ENCODE measurements around the gene DOCK4. TPM values are rescaled to one million over a fixed set of nuclear protein-coding genes. Genes with fewer than 3 reads are reported as not detected.

DOCK4 gene
- total RNA-seq, 1 experiment from 2014 or later: 38.0 TPM

GRCh38 chr7:112118581-112119566 lies 87.3 kb downstream of the DOCK4 start:
- no peak for DNase-seq (ENCODE audit: extremely low read depth, low read depth)

- no peak for DNase-seq (ENCODE audit: extremely low read depth, low read depth)
Measured at GRCh38 chr7:112116894-112117293, 89.3 kb downstream of the DOCK4 start.

GRCh38 chr7:112116358-112116757 lies 89.8 kb downstream of the DOCK4 start:
- DNase-seq (ENCODE audit: extremely low read depth, low read depth): no peak

DNA sequence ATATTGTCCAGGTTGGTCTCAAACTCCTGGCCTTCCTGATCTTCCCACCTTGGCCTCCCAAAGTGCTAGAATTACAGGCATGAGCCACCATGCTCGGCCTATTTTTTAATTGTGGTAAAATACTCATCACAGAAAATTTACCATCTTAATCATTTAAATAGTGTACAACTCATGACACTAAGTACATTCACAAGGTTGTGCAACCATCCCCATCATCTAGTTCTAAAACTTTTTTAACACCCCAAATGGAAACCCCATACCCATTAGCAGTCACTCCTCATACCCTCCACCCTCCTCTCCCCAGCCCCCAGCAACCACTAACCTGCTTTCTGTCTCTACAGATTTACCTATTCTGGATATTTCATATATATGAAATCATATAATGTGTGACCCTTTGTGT lies 90.3 kb downstream of the DOCK4 start:
- DNase-seq (ENCODE audit: extremely low read depth, low read depth): no peak

- no peak for DNase-seq (ENCODE audit: extremely low read depth, low read depth)
Measured at GRCh38 chr7:112113913-112114575, 92.2 kb downstream of the DOCK4 start.

DNA sequence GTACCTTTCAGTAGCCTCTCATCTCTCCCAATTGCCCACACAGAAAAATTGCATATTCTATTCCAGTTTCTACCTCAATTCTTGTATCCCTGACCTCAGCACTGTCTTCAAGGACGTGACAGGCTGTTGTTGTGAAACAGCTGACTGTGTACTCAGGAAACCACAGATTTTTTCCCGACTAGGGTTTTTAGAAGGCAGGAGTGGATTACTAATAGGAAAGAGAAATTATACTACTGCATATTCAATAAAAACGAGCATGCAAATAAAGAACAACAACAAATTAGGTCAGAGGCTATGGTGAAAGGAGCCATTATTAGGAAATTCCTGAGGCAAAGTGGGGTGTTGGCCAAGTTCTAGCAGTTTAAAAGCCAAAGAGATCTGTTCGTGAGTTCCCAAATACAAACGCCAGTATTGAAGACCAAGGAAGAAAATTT lies 93.4 kb downstream of the DOCK4 start:
- no peak for DNase-seq (ENCODE audit: extremely low read depth, low read depth)

DNA sequence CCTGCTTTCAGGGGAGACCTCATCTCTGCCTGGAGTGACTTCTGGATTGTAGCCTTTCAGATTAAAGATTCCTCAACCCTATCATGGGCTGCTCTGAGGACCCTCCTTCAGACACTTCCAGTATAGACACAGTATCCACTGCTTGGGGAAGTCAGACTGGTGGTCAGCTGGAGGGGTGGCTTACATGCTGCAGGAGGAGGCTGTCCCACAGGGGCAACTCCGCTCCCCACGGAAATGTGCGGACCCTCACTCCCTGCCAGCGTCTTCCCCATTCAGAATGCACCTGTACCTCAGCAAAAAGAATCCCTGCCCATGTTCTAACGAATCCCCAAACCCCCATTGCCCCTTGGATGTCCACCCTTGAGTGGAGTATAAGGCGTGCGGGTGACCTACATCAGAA lies 95.5 kb downstream of the DOCK4 start:
- no peak for DNase-seq (ENCODE audit: extremely low read depth, low read depth)

DNA sequence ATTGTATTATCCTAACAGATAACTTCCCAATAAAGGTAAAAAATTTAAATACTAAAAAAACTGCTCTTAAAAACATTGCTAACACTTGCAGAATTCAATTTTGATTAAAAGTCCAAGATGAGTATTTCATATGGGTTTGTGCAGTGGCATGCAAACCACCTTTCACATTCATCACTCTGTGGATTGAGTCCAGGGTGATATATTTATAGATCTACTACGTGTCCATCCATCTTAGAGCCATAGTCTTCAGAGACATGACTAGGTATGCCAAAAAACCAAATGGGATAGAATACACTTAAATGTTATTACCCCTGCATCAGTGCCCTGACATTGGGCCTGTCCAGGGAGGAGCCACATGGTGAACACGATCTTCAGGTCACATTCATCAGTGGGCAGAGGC lies 96.0 kb downstream of the DOCK4 start:
- DNase-seq (ENCODE audit: extremely low read depth, low read depth): no peak

DNA sequence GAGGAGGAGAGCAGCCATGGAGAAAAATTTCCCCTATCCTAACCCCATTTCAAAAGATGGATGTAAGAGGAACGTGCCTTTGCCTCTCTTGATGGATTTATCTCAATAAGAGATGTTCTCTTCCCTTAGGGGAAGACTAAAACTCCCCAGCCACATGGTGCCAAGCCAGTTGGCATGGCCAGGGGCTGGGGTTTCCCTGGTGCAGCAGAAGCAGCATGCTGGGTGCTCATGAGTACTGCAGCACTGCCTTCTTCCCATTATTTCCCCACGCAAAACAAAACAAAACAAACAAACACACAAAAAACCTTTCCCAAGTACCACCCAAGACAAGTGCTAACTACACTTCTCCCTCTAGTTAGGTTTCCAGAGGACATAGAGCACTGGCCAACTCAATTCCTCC lies 97.2 kb downstream of the DOCK4 start:
- DNase-seq (ENCODE audit: extremely low read depth, low read depth): no peak

DNA sequence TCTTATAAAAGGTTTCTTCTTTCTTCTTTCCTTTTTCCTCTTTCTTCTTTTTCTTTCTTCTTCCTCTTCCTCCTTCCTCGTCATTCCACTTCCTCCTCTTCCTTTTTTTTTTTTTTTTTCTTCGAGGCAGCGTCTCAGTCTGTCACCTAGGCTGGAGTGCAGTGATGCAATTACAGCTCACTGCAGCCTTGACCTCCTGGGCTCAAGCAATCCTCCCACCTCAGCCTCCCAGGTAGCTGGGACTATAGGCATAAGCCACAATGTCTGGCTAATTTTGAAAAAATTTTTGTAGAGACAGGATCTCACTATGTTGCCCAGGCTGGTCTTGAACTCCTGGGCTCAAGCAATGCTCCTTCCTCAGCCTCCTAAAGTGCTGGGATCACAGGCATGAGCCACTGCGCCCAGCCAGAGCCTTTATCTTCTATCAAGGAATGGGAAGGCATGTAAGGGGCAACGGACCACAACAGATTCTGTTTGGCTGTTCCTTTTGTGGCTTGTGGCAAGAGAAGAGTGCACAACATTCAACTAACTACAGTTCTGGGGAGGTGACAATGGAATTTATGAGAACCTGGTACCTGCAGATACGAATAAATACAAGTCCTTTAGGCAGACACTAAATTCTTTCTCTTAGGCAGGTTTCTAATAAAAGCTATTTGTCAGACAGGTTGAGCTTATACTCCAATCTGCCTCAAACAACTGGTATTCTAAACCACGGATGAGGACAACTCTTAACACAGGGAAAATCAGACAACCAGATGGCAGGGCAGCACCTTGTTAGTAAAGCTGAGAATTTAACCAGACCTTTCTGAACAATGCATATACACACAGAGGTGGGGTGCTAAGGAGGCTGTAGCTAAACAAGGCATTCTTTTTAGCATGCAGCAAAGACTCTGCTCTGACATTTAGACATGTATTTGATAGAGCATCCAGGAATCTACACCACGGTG lies 100.3 kb downstream of the DOCK4 start:
- no peak for DNase-seq (ENCODE audit: extremely low read depth, low read depth)

DNA sequence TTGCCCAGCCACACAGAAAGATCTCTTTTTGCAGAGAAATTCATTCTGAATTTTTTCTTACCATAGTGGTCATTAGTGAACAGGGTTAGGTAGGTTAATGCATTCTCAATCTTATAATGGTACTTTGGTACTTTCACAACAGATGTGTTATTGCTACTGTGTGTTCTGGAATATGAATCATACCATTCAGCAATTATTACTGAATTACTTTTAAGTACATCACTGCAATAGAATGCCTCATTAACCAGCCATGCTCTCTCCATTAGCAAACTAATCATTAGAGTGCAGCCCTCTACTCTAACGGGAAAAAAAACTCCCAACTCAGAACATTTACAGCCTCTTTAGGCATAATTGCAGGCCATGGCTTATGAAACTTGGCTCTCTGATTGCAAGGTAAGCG lies 102.1 kb downstream of the DOCK4 start:
- DNase-seq (ENCODE audit: extremely low read depth, low read depth): no peak

DNA sequence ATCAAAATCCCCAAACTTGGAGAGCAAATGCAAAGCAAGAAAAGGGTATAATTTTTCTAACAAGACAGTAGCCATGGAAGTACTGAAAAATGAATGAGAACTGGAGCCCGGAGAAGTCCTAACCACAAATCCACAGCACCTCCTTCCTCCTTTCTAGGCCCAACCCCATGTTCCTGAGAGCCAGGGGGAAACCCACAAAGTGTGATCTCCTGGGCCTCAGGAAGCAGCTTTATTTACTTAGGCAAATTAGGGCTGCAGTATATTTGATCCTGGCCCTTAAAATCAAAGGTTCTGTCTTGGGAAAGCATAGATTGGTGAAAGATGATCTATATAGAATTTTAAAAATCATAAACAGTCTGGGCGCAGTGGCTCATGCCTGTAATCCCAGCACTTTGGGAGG lies 103.0 kb downstream of the DOCK4 start:
- no peak for DNase-seq (ENCODE audit: extremely low read depth, low read depth)

DNA sequence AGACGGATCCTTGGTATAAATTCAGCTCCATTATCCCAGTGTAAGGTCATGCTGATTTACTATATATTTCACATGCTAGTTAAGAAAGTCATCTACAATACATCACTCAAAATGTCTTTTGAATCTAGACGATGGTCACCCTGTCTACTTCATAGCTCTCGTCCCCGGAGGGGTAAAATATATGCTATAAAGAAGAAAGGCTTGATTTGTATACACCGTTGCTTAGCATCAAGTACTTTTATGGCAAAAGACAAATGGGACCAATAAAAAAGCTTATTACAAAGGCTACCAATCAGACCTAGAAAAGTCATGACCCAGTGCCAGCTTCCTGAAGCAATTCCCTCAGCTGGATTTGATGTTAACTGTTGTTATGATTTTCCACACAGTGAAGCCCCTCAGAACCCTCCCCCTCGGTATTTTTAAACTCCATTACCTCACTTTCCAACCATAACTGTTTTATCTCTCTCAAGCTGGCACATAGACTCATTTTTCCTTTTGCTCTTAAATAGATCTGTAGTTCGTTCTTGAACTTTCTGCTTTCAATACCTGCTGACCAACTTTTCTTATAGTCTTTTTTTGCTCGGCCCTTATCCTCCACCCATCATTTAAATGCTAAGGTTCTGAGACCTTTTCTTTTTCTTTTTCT lies 104.9 kb downstream of the DOCK4 start:
- DNase-seq (ENCODE audit: extremely low read depth, low read depth): no peak

DNA sequence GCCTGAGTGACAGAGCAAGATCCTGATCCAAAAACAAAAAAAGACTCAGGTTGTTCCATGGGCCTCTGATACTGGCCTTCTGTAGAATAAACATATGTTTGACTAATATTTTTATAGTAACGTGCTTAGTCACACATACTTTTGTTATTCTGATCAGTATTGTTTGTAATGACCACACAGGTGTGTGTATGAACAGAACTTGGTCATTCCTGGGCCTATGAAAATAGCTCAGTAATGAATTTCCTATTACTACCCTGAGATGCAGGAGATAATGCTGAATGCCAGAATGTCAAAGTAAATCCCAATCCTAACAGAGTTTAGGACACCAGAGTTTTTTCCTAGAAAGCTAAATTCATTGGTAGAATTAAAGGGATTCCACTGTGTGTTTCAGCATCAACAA lies 108.7 kb downstream of the DOCK4 start:
- DNase-seq (ENCODE audit: extremely low read depth, low read depth): no peak

DNA sequence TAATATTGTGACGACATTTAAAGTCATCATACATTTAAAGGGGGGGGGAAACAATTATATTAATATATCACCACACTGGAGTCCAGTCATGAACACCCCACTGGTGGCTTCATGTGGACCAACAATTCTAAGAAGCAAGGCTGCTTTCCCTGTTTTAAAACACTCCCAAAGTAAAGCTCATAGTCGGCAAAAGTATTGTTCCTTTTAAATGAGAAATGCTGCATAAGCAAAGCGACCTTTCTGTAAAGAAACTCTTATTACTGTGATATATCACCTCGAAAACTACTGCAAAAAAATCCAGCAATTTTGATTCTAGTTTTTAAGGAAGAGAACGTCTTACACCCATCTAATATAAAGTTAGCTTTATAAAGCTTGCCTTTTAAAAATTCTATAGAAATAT lies 112.8 kb downstream of the DOCK4 start:
- DNase-seq (ENCODE audit: extremely low read depth, low read depth): no peak

- no peak for DNase-seq (ENCODE audit: extremely low read depth, low read depth)
Measured at GRCh38 chr7:112092709-112093395, 113.3 kb downstream of the DOCK4 start.

GRCh38 chr7:112092306-112092705 lies 113.9 kb downstream of the DOCK4 start:
- no peak for DNase-seq (ENCODE audit: extremely low read depth, low read depth)

DNA sequence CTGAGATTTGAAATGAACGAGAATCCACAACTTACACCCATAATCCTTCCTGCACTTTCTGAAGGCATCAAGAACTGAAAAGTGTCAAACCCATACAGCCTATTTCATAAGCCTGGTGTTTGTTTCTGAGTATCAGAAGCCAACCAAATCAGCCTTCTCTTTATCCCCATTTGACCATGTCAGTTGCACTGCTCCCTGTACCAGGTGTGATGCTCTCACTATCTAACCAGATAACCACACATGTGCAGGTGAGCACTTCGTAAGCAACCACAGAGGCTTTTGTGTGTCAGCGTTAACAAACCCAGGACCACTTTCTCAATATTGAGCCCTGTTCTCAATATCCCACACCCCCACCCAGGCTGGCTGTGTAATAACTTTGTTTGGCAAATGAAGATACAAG lies 114.4 kb downstream of the DOCK4 start:
- no peak for DNase-seq (ENCODE audit: extremely low read depth, low read depth)

- DNase-seq (ENCODE audit: extremely low read depth, low read depth): no peak
Measured at GRCh38 chr7:112089551-112089950, 116.6 kb downstream of the DOCK4 start.

Measured in NCI-H460 (cell line).